GM23248 (cell line): Measurements from ENCODE around the gene HYDIN.
"Not testable (repeated sequence)": the region's sequence is repeated elsewhere in the genome, so short reads cannot be mapped to it uniquely, and the experiment has no call there.

Source experiments
- EZH2 ChIP-seq: fragments of 200-600 bp; sonication (generic); IDR thresholded peaks from 2 replicates; pipeline ENCODE4 v1.6.1; 2018; ENCODE audit warnings: antibody characterized with exemption, mild to moderate bottlenecking; ENCODE audit not compliant: insufficient read depth, poor library complexity, severe bottlenecking
- EZH2phosphoT487 ChIP-seq: fragments of 200-600 bp; sonication (generic); IDR thresholded peaks from 2 replicates; pipeline ENCODE4 v1.6.1; 2018; ENCODE audit warnings: antibody characterized with exemption, moderate library complexity, mild to moderate bottlenecking, low read depth; ENCODE audit not compliant: insufficient read depth

DNA sequence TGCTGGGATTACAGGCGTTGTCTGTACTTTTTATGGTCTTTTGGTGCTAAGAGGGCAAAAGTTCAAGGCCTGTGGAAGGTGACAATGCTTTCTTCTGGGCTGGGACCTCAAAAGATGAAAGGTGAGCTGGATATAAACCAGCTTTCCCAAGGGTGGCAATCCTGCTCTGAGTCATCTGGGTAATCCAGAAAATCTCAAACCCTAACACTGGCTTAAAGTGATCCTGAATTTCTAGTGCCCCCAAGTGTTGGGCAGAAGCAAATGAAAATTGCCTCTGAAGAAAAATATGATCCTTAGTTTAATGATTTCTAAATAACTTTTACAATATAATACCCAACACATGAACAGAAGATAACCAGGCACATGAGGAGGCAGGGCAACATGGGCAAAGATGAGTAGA, 354.1 kb downstream of the HYDIN start:
- TF ChIP-seq EZH2, EZH2phosphoT487: not testable (repeated sequence)
